Psoas muscle (tissue), 8 donors: ENCODE data around the gene VIPAS39. TPM values are rescaled to one million over a fixed set of nuclear protein-coding genes. Genes with fewer than 3 reads are reported as not detected.
A peak's percentile ranks its signal among the peaks of the same experiment; 100 is the strongest.

ENCODE experiments used
- ATAC-seq, 4 donors: fragments of 200-7000 bp; cut with Tn5 transposase; one replicate each; pipeline ENCODE4 v1.9.1; 2020; ENCODE audit warnings: moderate library complexity in 3 of 4, mild to moderate bottlenecking in 2 of 4
- DNase-seq, 2 donors: peaks; one replicate each; pipeline ENCODE4 v3.0.0-alpha.2; 2020
- H3K27ac ChIP-seq: fragments of 200-600 bp; one replicate; pipeline ENCODE4 v1.8.0; 2022
- H3K27me3 ChIP-seq, 3 donors: fragments of 200-600 bp in 1 of 3; one replicate each; pipeline versions ENCODE4 v1.6.1 to v1.8.0; 2013 to 2022; ENCODE audit warnings: low read length in 2 of 3, mild to moderate bottlenecking in 2 of 3, moderate library complexity in 1 of 3; ENCODE audit not compliant: insufficient read depth in 3 of 3
- H3K36me3 ChIP-seq, 2 donors: fragments of 200-600 bp in 1 of 2; one replicate each; pipeline versions ENCODE4 v1.6.1 to v1.8.0; 2013 to 2022; ENCODE audit warnings: low read depth in 1 of 2, mild to moderate bottlenecking in 1 of 2, moderate library complexity in 1 of 2; ENCODE audit not compliant: insufficient read depth in 1 of 2
- H3K4me1 ChIP-seq: fragments of 200-600 bp; one replicate; pipeline ENCODE4 v1.8.0; 2022
- H3K4me3 ChIP-seq: fragments of 200-600 bp; one replicate; pipeline ENCODE4 v1.8.0; 2022; ENCODE audit warnings: mild to moderate bottlenecking
- H3K9me3 ChIP-seq: fragments of 200-600 bp; one replicate; pipeline ENCODE4 v1.8.0; 2022
- WGBS, 3 donors: extraction: QIAGEN DNeasy Blood & Tissue Kit; methylation state at CpG; one replicate each; pipeline versions ENCODE4 v1.1.6 to v1.1.7; 2013; 5-methylcytosine and 5-hydroxymethylcytosine counted together
- intact Hi-C, 2 donors: fragments of 100-400 bp; cut with DNase I; formaldehyde crosslinking; loops; one replicate each; pipeline versions ENCODE4 v1.11.0 to v1.14.2; 2022
- polyA plus RNA-seq, 3 donors: library from polyadenylated mRNA; stranded (reverse); fragments of 200-250 nt; gene quantifications; one replicate each; pipeline ENCODE4 v1.2.3, GENCODE V29; 2013
- total RNA-seq, 4 donors: library from RNA; stranded (reverse); fragmentation: NEBNext Ultra II Directional in 2 of 4; extraction: Animal tissue kit (Norgen Biotek cat#: 25700) in 2 of 4; gene quantifications; one replicate each; pipeline versions ENCODE4 v1.2.1 to v1.2.4, GENCODE V29; 2021 to 2023
- TF ChIP-seq, protein P1 (sequence below): fragments of 200-600 bp; IDR thresholded peaks from one replicate; pipeline ENCODE4 v1.8.0; 2022; ENCODE audit warnings: antibody characterized with exemption
- donor health status: healthy with polysubstance abuse.
- donor health status: DM: no; HTN: no; CAD: no; lungs with moderate emphysema.
- donor health status: Bipolar disorder and iron deficiency.
- donor health status: healthy.
- donor health status: DM: yes; HTN: yes; CAD: no.
- donor health status: DM: no; HTN: no; CAD: no.
- donor health status: DM: no; HTN: no; CAD: no.
- donor health status: DM: yes; HTN: yes; CAD: no.

VIPAS39 gene
- total and polyA plus RNA-seq, 7 donors = 9.6 to 22.2 (median 12.5) TPM

GRCh38 chr14:77390188-77390587 is 67.2 kb downstream of the VIPAS39 start:
- TF ChIP-seq, protein P1, sequence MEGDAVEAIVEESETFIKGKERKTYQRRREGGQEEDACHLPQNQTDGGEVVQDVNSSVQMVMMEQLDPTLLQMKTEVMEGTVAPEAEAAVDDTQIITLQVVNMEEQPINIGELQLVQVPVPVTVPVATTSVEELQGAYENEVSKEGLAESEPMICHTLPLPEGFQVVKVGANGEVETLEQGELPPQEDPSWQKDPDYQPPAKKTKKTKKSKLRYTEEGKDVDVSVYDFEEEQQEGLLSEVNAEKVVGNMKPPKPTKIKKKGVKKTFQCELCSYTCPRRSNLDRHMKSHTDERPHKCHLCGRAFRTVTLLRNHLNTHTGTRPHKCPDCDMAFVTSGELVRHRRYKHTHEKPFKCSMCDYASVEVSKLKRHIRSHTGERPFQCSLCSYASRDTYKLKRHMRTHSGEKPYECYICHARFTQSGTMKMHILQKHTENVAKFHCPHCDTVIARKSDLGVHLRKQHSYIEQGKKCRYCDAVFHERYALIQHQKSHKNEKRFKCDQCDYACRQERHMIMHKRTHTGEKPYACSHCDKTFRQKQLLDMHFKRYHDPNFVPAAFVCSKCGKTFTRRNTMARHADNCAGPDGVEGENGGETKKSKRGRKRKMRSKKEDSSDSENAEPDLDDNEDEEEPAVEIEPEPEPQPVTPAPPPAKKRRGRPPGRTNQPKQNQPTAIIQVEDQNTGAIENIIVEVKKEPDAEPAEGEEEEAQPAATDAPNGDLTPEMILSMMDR = no peak
- ATAC-seq (no peak), DNase-seq (no peak)
- intact Hi-C loops = no loop called here
- H3K27ac ChIP-seq = no peak overlapping the region
- no peaks in the 10 kb centered on the region for H3K4me1 ChIP-seq
- H3K9me3 ChIP-seq = no peaks in the 10 kb centered on the region
- WGBS, 3 donors = 92 to 96% (median 94%) methylated on average over 4 of the region's 4 CpGs
- no peak overlapping the region for H3K4me3 ChIP-seq
- no peaks in the 10 kb centered on the region for H3K36me3 ChIP-seq
- no peaks in the 10 kb centered on the region for H3K27me3 ChIP-seq

DNA sequence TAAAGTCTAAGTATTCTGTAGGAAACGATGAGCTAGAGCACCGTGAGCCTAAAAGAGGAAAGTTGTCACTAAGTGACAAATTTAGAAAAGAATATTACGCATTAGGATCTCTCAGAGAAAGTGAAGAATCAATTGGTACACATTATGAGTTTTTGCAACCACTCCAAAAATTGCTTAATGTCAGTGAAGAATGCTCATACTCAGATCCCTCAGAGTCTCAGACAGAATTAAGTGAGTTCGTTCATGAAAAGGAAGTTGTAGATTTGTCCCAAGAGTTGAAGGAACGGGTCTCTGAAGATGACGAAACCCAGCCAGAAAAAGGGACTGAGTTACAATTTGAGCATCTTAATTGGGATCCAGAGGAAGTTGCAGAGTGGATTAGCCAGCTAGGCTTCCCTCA is 78.7 kb downstream of the VIPAS39 start:
- 90 to 98% (median 92%) methylated on average over 6 of the region's 6 CpGs for WGBS, 3 donors
- DNase-seq = no peak
- TF ChIP-seq, protein P1 = no peak
- H3K27ac ChIP-seq = no peak overlapping the region
- H3K4me3 ChIP-seq = no peak overlapping the region
- ATAC-seq = no peak
- intact Hi-C loops = loop anchor here in 1 of 2 donors (5.0 kb wide), 1 partner anchor 79 kb away; the partner anchor contains the start of genes AHSA1 and VIPAS39
- H3K36me3 ChIP-seq = no peaks in the 10 kb centered on the region
- H3K4me1 ChIP-seq = peaks cover 12% of the 10 kb centered on the region
- no peaks in the 10 kb centered on the region for H3K9me3 ChIP-seq
- no peaks in the 10 kb centered on the region for H3K27me3 ChIP-seq

GRCh38 chr14:77377502-77377844 is 79.9 kb downstream of the VIPAS39 start:
- TF ChIP-seq, protein P1 = no peak
- Histone ChIP-seq H3K27ac (no peak overlapping the region), H3K36me3 (no peaks in the 10 kb centered on the region), H3K9me3 (no peaks in the 10 kb centered on the region), H3K4me3 (peak overlapping the region; percentile 92), H3K4me1 (peaks cover 12% of the 10 kb centered on the region), H3K27me3 (no peaks in the 10 kb centered on the region)
- DNase-seq (no peak), ATAC-seq (no peak)
- intact Hi-C loops = loop anchor here in 1 of 2 donors (5.0 kb wide), 1 partner anchor 80 kb away; the partner anchor contains the start of genes AHSA1 and VIPAS39
- 12 to 17% (median 15%) methylated on average over 10 of the region's 10 CpGs for WGBS, 3 donors

GRCh38 chr14:77376771-77377501 is 80.5 kb downstream of the VIPAS39 start, which contains the start of the genes SAMD15 and TMED8:
Gene SAMD15 (plus strand): TSS chr14:77377379. CDS start chr14:77377419, 40 bp downstream.
Gene TMED8 (minus strand): TSS chr14:77377094. CDS start chr14:77377053, 41 bp downstream.
- H3K9me3 ChIP-seq = no peaks in the 10 kb centered on the region
- H3K4me1 ChIP-seq = peaks cover 12% of the 10 kb centered on the region
- TF ChIP-seq, protein P1 = peak; percentile 20
- intact Hi-C loops = loop anchor here in 1 of 2 donors (5.0 kb wide), 1 partner anchor 80 kb away; the partner anchor contains the start of genes AHSA1 and VIPAS39
- H3K36me3 ChIP-seq = no peaks in the 10 kb centered on the region
- H3K27me3 ChIP-seq = no peaks in the 10 kb centered on the region
- ATAC-seq (peak; percentile 98 to 100 (median 98)), DNase-seq (peak; percentile 85 to 93)
- peak within 1 kb of the TSS; percentile 92 for H3K4me3 ChIP-seq
- 0 to 1% (median 1%) methylated on average over 46 to 69 of the region's 69 CpGs for WGBS, 3 donors
- peak within 1 kb of the TSS; percentile 75 for H3K27ac ChIP-seq

Other genes with a start within 250 kb of the VIPAS39 start
- gene NGB, start 186.4 kb downstream of the VIPAS39 start, total RNA-seq = not detected
- under 1 TPM in 1 of 3 donors, not detected in 2; 0.01 TPM for gene NGB, start 186.4 kb downstream of the VIPAS39 start, polyA plus RNA-seq
- 10 to 100 TPM; 29.2 to 57.5 (median 36.7) TPM for gene POMT2, start 136.7 kb downstream of the VIPAS39 start, total RNA-seq
- 10 to 100 TPM; 17.4 to 28.5 (median 24.4) TPM for gene POMT2, start 136.7 kb downstream of the VIPAS39 start, polyA plus RNA-seq
- 10 to 100 TPM; 17.7 to 56.6 (median 29.7) TPM for gene GSTZ1, start 136.6 kb downstream of the VIPAS39 start, total RNA-seq
- gene GSTZ1, start 136.6 kb downstream of the VIPAS39 start, polyA plus RNA-seq = 10 to 100 TPM; 17.1 to 32.2 (median 28.9) TPM
- 1 to 10 TPM; 2.8 to 3.5 (median 3.1) TPM for gene TMED8, start 80.5 kb downstream of the VIPAS39 start, total RNA-seq
- gene TMED8, start 80.5 kb downstream of the VIPAS39 start, polyA plus RNA-seq = 1 to 10 TPM; 1.5 to 9.2 (median 2.8) TPM
- gene SAMD15, start 80.2 kb downstream of the VIPAS39 start, total RNA-seq = under 1 TPM in 1 of 4 donors, not detected in 3; 0.21 TPM
- gene SAMD15, start 80.2 kb downstream of the VIPAS39 start, polyA plus RNA-seq = under 1 TPM; 0.12 to 0.75 (median 0.17) TPM
- under 1 TPM in 3 of 4 donors, not detected in 1; 0.21 to 0.32 (median 0.26) TPM for gene NOXRED1, start 34.1 kb downstream of the VIPAS39 start, total RNA-seq
- under 1 TPM; 0.13 to 0.34 (median 0.22) TPM for gene NOXRED1, start 34.1 kb downstream of the VIPAS39 start, polyA plus RNA-seq
- gene AHSA1, start 492 bp upstream of the VIPAS39 start, total RNA-seq = 100 to 1,000 TPM; 180 to 271 (median 189) TPM
- gene AHSA1, start 492 bp upstream of the VIPAS39 start, polyA plus RNA-seq = 100 to 1,000 TPM; 206 to 246 (median 207) TPM
- not detected for gene ISM2, start 41.2 kb upstream of the VIPAS39 start, total RNA-seq
- under 1 TPM in 1 of 3 donors, not detected in 2; 0.04 TPM for gene ISM2, start 41.2 kb upstream of the VIPAS39 start, polyA plus RNA-seq
- 1 to 10 TPM; 5.8 to 9.0 (median 6.6) TPM for gene SPTLC2, start 159.0 kb upstream of the VIPAS39 start, total RNA-seq
- 1 to 10 TPM; 2.4 to 5.5 (median 4.5) TPM for gene SPTLC2, start 159.0 kb upstream of the VIPAS39 start, polyA plus RNA-seq